OCI-LY1 (cell line): ENCODE results near the gene FAM240A.

ENCODE experiments used
- CTCF ChIP-seq: fragments of 200-600 bp; sonication (generic), shearing (Covaris generic); IDR thresholded peaks from 2 replicates; pipeline ENCODE4 v1.5.1; 2017; ENCODE audit warnings: mild to moderate bottlenecking, antibody characterized with exemption, low read length, moderate library complexity, mixed read lengths
- EZH2 ChIP-seq: fragments of 200-600 bp; sonication (generic), shearing (Covaris generic); IDR thresholded peaks from 2 replicates; pipeline ENCODE4 v1.8.0; 2017; ENCODE audit warnings: borderline replicate concordance, mixed run types, mild to moderate bottlenecking, antibody characterized with exemption, low read length, moderate library complexity, mixed read lengths

DNA sequence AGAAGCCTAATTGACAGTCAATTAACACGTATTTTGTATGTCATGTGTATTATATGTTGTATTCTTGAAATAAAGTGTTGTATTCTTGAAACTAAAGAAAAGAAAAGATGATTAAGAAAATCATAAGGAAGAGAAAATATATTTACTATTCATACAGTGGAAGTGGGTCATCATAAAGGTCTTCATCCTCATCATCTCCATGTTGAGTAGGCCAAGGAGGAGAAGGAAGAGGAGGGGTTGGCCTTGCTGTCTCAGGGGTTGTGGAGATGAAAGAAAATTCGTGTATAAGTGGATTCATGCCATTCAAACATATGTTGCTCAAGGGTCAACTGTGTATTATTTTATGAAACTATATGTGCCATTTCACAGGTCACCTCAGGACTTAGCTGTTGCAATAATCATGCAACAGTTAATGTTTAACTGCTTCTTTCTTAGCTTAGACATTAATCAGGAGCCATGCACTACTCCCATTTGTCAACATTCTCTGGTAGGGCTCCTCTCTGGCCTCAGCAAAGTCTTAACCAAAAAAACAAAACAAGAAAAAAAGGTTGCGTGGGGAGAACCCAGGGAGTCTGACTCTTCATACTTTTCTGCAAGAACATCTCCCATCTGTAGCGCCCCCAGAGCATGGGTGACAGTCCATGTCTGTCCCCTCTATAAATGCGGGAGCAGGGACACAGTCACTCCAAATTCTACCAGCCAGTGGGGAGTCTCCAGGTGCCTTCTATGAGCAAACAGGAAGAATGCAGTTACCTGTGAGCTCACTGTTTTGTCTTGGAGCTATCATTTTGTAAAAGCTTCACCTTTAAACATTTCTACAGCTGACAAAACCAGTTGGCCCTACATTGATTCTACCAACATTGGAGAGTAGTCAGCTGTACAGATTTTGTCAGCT, 26.3 kb upstream of the FAM240A start:
- TF ChIP-seq EZH2, result no peak
- TF ChIP-seq CTCF, result no peak
